UCSD-AML1 (cell line): ENCODE data around the gene GJA8.
"Not testable (repeated sequence)": the region's sequence is repeated elsewhere in the genome, so short reads cannot be mapped to it uniquely, and the experiment has no call there.

Experiments used
- DNase-seq: peaks from one replicate; lab custom pipeline; 2025; ENCODE audit not compliant: unreplicated experiment; lab: John Stamatoyannopoulos, UW

The GJA8 gene

DNA sequence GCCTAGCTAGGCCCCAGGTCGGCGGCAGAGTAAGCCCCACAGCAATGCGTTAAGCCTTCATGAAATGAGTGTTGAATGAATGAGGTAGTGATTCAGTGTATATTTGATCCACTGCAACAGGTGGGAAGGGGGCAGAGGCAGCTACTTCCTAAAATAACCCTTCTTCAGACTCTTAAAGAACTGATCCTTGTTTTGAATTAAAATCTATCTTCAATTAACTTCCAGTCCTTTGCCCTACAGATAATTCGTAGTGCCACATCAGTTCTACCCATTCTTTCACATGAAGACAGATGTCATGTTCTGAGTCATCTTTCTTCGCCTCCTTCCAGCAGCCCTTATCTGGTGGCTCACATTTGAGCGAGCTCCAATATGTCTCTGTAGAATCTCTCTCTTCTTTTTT lies 24.6 kb downstream of the GJA8 start:
- not testable (repeated sequence) for DNase-seq

DNA sequence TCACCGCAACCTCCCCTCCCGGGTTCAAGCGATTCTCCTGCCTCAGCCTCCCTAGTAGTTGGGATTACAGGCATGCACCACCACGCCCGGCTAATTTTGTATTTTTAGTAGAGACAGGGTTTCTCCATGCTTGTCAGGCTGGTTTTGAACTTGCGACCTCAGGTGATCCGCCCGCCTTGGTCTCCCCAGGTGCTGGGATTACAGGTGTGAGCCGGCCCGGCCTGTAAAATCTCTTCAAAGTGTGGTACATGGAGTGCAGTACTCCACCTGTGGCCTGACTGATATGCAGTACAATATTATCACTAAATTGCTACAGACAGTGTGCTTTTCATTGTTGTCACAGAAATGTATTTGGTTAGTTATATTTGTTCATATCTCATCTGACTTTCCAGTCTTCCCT lies 25.1 kb downstream of the GJA8 start:
- DNase-seq, result not testable (repeated sequence)

DNA sequence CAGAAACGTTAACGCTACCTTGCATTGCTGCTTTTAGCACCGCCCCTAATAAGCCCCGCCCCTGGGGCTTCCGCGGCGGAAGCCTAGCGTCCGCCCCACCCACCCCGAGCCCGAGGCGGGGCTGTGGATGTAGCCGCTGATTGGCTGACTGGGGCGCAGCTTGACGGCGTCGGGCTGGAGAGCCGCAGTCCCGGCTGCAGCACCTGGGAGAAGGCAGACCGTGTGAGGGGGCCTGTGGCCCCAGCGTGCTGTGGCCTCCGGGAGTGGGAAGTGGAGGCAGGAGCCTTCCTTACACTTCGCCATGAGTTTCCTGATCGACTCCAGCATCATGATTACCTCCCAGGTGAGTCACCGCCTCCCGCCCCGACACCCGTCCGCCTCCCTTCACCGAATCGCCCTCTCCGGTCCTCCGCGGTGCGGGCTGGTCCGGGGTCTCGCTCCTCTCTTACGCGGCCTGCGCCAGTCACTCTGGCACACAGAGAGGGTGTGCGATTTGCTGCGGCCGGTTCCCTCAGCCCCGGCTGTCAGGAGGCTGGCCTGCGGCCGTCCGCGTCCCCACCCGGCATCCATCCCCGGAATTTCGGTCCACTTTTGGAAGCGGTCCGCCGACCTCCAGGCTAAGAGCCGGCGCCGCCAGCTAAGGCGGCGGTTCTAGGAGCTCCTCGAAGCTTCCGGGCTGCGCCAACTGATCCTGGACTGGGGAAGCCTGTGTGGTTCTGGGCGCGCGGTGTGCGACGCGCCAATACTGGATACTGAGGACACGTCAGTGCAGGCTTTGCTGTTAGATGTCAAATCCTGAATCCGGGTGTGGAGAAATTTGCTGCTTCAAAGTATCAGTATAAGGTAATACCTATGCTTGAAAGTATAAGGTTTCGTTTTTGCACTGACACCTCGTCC lies 25.9 kb downstream of the GJA8 start, which contains the start of gene GPR89B:
Gene GPR89B, plus strand, starts transcription at position 185 of the 897 bp plus-strand sequence. Its CDS starts 117 bp downstream, at position 302.
- peak; percentile 92 for DNase-seq

DNA sequence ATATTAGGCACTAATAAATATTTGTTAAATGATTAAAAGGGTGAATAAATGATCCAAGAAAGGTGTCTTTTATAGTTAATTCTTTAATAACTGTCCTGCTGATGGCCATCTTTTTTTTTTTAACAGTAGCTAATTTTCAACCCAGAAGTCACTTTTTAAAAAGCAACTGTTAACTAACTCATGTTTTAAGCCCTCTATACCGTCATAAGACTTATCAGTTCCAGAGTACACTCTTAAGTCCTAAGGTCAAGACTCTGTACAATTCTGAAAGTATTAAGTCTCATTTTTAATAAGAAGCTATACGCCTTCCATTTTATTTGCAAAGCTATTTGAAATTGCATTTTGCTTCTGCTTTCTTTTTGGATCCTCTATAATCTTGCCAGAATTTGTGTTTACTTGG lies 28.5 kb downstream of the GJA8 start:
- DNase-seq, result not testable (repeated sequence)

DNA sequence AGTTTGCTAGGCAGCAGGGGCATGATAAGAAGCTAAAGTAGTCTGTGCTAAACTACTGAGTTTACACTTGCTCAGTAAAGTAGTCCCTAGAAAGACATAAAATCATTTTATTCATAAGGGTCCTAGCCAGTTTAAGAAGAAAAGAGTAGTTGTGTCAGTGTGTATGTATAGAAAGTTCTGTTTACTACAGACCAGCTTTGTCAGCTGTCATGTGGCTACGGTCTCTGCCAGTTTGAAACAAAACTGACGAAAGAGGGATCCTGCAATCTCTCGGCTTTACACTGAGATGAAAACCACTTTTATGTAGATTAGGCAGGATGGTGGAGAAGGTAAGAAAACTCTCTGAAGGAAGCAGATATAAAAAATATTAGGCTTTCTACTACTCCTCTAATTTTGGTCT lies 32.7 kb downstream of the GJA8 start:
- DNase-seq, result not testable (repeated sequence)

DNA sequence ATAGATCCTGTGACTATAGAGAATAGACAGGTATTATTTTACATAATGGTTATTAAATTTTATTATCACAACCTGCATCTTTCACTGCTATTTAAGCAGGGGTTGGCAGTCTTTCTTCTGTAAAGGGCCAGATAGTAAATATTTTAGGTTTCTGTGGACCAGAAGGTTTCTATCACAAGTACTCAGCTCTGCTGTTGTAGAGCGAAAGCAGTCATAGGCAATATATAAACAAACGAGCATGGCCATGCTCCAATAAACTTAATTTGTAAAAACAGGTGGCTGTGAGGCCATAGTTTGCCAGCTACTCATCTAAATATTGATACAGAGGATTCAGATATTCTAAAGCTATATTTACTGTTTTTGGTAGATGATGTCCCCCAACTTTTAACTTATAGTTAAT lies 37.9 kb downstream of the GJA8 start:
- not testable (repeated sequence) for DNase-seq

DNA sequence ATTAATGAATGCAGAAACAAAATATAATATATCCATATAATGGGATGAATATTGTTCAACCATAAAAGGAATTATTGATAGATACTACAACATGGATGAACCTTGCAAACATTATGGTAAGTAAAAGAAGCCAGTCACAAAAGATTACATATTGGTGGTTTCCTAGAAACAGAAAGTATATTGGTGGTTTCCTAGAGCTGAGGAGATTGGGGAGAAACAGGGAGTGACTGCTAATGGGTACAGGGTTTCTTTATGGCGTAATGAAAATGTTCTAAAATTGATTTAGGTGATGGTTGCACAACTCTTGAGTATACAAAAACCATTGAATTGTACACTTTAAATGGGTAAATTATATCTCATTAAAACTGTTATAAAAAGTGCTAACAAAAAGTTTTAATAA lies 40.0 kb downstream of the GJA8 start:
- not testable (repeated sequence) for DNase-seq

DNA sequence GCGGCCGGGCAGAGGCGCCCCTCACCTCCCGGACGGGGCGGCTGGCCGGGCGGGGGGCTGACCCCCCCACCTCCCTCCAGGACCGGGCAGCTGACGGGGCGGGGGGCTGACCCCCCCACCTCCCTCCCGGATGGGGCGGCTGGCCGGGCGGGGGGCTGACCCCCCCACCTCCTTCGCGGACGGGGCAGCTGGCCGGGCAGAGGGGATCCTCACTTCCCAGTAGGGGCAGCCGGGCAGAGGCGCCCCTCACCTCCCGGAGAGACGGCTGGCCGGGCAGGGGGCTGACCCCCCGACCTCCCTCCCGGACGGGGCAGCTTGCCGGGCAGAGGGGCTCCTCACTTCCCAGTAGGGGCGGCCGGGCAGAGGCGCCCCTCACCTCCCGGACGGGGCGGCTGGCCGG lies 46.9 kb downstream of the GJA8 start:
- DNase-seq, result not testable (repeated sequence)
